Measurements from ENCODE around the gene FHL2. TPM values are rescaled to one million over a fixed set of nuclear protein-coding genes. Genes with fewer than 3 reads are reported as not detected.
A peak's percentile ranks its signal among the peaks of the same experiment; 100 is the strongest.

Gene FHL2
- total and polyA plus RNA-seq, 2 donors (not counting 3 experiments of a cell fraction or from before 2014, with no cell fraction given): 197 to 491 TPM

DNA sequence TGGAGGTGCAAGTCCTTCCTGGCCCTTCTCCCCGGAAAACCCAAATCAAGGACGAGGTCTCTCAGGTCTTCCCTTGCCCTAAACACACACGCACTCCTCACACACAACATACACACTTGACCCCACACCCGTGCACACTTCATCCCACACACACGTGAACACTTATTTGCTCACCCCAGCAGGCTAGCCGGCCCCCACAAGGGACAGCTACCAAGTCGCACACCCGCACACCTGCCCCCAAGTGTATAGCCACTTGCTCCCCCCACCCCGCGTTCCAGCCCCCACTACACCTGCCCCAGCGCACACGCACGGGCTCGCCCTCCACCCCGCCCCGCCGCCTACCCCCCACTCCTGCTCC, 69.7 kb downstream of the FHL2 start:
- Histone ChIP-seq H3K4me2 (ENCODE audit: insufficient read depth, low read length) (peak overlapping the region; percentile 31), H3K36me3 (ENCODE audit: control insufficient read depth in 2 of 2, extremely low read depth in 1 of 2, insufficient read depth in 2 of 2, low read length in 2 of 2) (no peaks in the 10 kb centered on the region), H3K4me3 (replicated peaks in 1 of 3; ENCODE audit: insufficient read depth in 1 of 3, low read depth in 1 of 3, low read length in 3 of 3) (peak overlapping the region in 2 of 3 experiments; percentile 37 to 84), H3K79me2 (ENCODE audit: control insufficient read depth, insufficient read depth, low read length) (peaks cover 33% of the 10 kb centered on the region), H2AFZ (ENCODE audit: low read depth, low read length) (peak overlapping the region; percentile 12), H3K27ac (ENCODE audit: insufficient read depth, low read depth, low read length) (peak overlapping the region; percentile 73), H3K4me1 (ENCODE audit: control insufficient read depth, extremely low read depth, insufficient read depth, low read length) (peaks cover 46% of the 10 kb centered on the region), H3K9ac (replicated peaks; ENCODE audit: extremely low read depth, insufficient read depth, low read length) (peak overlapping the region; percentile 76), H3K27me3 (ENCODE audit: control insufficient read depth in 2 of 2, insufficient read depth in 2 of 2, low read length in 2 of 2) (no peaks in the 10 kb centered on the region), H3K9me1 (replicated peaks; ENCODE audit: control insufficient read depth, extremely low read depth, insufficient read depth, low read length) (no peaks in the 10 kb centered on the region), H4K20me1 (replicated peaks; ENCODE audit: control insufficient read depth, extremely low read depth, insufficient read depth, low read length) (no peaks in the 10 kb centered on the region), H3K9me3 (replicated peaks; ENCODE audit: control insufficient read depth, insufficient read depth, low read length) (no peaks in the 10 kb centered on the region)
- no peak for FAIRE-seq
- intact Hi-C loops (cut with micrococcal nuclease) (loop anchor here (10.0 kb wide), 1 partner anchor 866 kb away; the partner anchor contains the start of gene UXS1), dilution Hi-C loops (cut with MboI; ENCODE audit: extremely low pct_ligation_motif_present, low sequenced_read_pairs) (no loop called here)
- ChIA-PET CTCF (interaction anchor here (1.3 to 3.8 kb wide), 4 partner anchors 8 to 192 kb away, joined by 4 to 13 read pairs (median 6); partner anchors contain the start of gene C2orf49), POLR2A (interaction anchor here (0.9 to 1.5 kb wide), 3 partner anchors 8 to 65 kb away, joined by 3 to 6 read pairs (median 3); partner anchors contain the start of gene C2orf49)
- no peak for DNase-seq (ENCODE audit: low read depth, low spot score)
- BruUV-seq (replicated peaks): no TSS peak
- no peak for TF ChIP-seq POLR2A (IDR thresholded peaks at IDR 0.05; ENCODE audit: low read depth, low read length)
- TF ChIP-seq, protein P1, sequence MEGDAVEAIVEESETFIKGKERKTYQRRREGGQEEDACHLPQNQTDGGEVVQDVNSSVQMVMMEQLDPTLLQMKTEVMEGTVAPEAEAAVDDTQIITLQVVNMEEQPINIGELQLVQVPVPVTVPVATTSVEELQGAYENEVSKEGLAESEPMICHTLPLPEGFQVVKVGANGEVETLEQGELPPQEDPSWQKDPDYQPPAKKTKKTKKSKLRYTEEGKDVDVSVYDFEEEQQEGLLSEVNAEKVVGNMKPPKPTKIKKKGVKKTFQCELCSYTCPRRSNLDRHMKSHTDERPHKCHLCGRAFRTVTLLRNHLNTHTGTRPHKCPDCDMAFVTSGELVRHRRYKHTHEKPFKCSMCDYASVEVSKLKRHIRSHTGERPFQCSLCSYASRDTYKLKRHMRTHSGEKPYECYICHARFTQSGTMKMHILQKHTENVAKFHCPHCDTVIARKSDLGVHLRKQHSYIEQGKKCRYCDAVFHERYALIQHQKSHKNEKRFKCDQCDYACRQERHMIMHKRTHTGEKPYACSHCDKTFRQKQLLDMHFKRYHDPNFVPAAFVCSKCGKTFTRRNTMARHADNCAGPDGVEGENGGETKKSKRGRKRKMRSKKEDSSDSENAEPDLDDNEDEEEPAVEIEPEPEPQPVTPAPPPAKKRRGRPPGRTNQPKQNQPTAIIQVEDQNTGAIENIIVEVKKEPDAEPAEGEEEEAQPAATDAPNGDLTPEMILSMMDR (IDR thresholded peaks at IDR 0.05; ENCODE audit: extremely low read depth in 1 of 2, insufficient read depth in 1 of 2, low read depth in 1 of 2, low read length in 2 of 2): no peak
- no peak for TF ChIP-seq POLR2AphosphoS5 (IDR thresholded peaks at IDR 0.05; ENCODE audit: insufficient read depth, low read depth, low read length)
- TF ChIP-seq EZH2 (IDR thresholded peaks at IDR 0.05; ENCODE audit: borderline replicate concordance, low read depth, low read length, severe bottlenecking): no peak
- no peak for TF ChIP-seq FOS (IDR thresholded peaks at IDR 0.05; ENCODE audit: borderline replicate concordance, insufficient read depth, low read length)
- no peak for TF ChIP-seq GATA2 (IDR thresholded peaks at IDR 0.05; ENCODE audit: insufficient read depth, insufficient read length, low read depth, low read length)
- TF ChIP-seq MYC (IDR thresholded peaks at IDR 0.05; ENCODE audit: low read depth, low read length): no peak
- TF ChIP-seq, protein P2, sequence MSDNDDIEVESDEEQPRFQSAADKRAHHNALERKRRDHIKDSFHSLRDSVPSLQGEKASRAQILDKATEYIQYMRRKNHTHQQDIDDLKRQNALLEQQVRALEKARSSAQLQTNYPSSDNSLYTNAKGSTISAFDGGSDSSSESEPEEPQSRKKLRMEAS (IDR thresholded peaks at IDR 0.05; ENCODE audit: insufficient read depth, insufficient read length): no peak
- no peak for TF ChIP-seq JUN (IDR thresholded peaks at IDR 0.05; ENCODE audit: borderline replicate concordance, insufficient read depth, insufficient read length, low read depth)

Measured in endothelial cell of umbilical vein (primary cell).